ENCODE results near the gene ERICH6B.
"Not testable (repeated sequence)": the region's sequence is repeated elsewhere in the genome, so short reads cannot be mapped to it uniquely, and the experiment has no call there.

The ERICH6B gene

DNA sequence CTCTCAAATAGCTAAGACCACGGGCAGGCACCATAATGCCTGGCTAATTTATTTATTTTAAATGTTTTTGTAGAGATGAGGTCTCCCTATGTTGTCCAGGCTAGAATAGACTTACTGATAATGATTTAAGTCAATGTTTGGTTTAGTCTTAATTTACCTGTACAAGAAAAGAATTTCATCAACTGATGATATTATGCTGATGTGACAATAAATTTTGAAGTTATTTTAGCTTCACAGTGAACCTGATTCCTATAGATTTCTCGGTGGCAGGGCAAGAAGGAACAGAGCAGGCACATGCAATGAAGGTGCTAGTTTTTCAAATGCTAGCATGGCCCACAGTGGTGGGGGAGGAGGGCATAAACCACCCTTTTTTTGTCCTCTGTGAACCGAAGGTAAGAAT lies 44.0 kb upstream of the ERICH6B start:
- H2BK15ac ChIP-seq (ENCODE audit: low read length), result no peak overlapping the region
- no peak overlapping the region for H2BK12ac ChIP-seq (ENCODE audit: low read length)
- H3K4me3 ChIP-seq (ENCODE audit: low read length in 2 of 2), result no peak overlapping the region
- no peak overlapping the region for H4K91ac ChIP-seq (ENCODE audit: low read depth, low read length, poor library complexity)
- no peaks in the 10 kb centered on the region for H3K79me1 ChIP-seq (ENCODE audit: low read depth, low read length)
- no peak for DNase-seq (ENCODE audit: low spot score)
- H2AK5ac ChIP-seq (ENCODE audit: low read depth, low read length), result no peak overlapping the region
- H3K23ac ChIP-seq (ENCODE audit: low read depth, low read length, poor library complexity), result no peak overlapping the region
- H2BK120ac ChIP-seq (ENCODE audit: low read depth, low read length), result no peak overlapping the region
- no peak overlapping the region for H3K27ac ChIP-seq (replicated peaks; ENCODE audit: low read length)
- no peak overlapping the region for H3K14ac ChIP-seq (ENCODE audit: low read length)
- no peak overlapping the region for H3K18ac ChIP-seq (ENCODE audit: low read length)
- no peak overlapping the region for H4K8ac ChIP-seq (ENCODE audit: low read depth, low read length)
- H3K9ac ChIP-seq (ENCODE audit: low read depth, low read length, poor library complexity), result no peak overlapping the region
- H3K36me3 ChIP-seq (replicated peaks in 1 of 2; ENCODE audit: control insufficient read depth in 2 of 2, insufficient read depth in 2 of 2, low read length in 2 of 2), result no peaks in the 10 kb centered on the region
- WGBS, 2 donors (ENCODE audit: extremely low coverage in 2 of 2, insufficient read length in 2 of 2, insufficient replicate concordance in 1 of 2), result no CpG with 5 or more reads among the region's 3 CpGs
- H2AFZ ChIP-seq (ENCODE audit: low read length), result no peak overlapping the region
- H2BK5ac ChIP-seq (ENCODE audit: low read length), result no peak overlapping the region
- no peaks in the 10 kb centered on the region for H3K4me1 ChIP-seq (ENCODE audit: control insufficient read depth in 2 of 2, insufficient read depth in 1 of 2, low read depth in 1 of 2, low read length in 2 of 2)
- no peak overlapping the region for H3K4me2 ChIP-seq (ENCODE audit: insufficient read depth, low read length, poor library complexity, severe bottlenecking)
- H3K27me3 ChIP-seq (ENCODE audit: control insufficient read depth in 3 of 3, insufficient read depth in 3 of 3, low read depth in 1 of 3, low read length in 3 of 3), result no peaks in the 10 kb centered on the region
- no peaks in the 10 kb centered on the region for H3K9me3 ChIP-seq (replicated peaks in 1 of 2; ENCODE audit: control insufficient read depth in 2 of 2, insufficient read depth in 1 of 2, low read depth in 1 of 2, low read length in 2 of 2)
- H3K4ac ChIP-seq (ENCODE audit: low read length), result no peak overlapping the region

DNA sequence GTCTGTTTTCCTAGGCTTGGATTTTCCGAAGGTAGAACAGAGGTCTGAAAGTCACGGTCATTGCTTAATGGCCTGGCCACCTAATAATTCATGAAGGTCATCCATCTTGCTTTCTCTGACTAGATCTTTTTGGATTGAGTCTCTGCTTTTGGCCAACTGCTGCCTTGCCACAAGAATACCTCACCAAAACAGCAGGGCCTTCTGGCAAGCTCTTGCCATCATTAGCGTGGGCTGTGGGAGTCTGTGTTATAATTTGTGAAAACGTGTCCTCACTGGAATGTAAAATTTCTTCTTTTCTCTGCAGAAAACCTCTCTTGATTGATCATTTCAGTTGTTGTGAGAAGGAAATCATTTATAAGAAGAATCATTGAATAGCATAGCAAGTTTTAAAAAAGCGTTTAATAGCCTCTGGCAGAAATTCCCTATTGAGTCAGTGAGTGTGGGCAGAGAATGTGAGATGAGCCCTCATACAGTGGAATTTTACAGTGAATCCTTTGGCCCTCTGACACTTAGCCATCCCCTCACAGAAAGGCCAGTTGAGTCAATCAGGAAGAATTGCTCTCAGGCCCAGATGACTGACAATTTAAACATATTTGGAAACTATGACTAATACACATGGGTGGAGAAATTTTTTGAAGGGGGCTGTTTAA lies 43.2 kb upstream of the ERICH6B start:
- DNase-seq (ENCODE audit: low spot score), result no peak

DNA sequence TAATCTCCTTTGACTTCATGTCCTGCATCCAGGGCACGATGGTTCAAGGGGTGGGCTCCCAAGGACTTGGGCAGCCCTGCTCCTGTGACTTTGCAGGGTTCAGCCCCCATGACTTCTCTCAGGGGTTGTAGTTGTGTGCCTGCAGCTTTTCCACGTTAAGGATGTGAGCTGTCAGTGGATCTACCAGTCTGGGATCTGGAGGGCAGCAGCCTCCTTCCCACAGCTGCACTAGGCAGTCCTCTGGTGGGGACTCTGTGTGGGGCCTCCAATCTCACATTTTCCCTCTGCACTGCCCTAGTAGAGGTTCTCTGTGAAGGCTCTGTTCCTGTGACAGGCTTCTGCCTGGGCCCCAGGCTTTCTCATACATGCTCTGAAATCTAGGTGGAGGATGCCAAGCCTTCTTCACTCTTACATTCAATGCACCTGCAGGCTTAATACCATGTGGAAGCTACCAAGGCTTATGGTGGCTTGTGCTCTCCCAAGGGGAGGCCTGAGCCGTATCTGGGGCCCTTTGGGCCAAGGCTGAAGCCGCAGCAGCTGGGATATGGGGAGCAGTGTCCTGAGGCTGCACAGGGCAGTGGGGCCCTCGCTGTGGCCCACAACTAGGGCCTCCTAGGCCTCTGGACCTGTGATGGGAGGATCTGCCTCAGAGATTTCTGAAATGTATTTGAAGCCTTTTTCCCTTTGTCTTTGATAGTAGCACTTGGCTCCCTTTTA lies 39.3 kb upstream of the ERICH6B start:
- WGBS, 2 donors (ENCODE audit: extremely low coverage in 2 of 2, insufficient read length in 2 of 2, insufficient replicate concordance in 1 of 2), result no CpG with 5 or more reads among the region's 5 CpGs
- Histone ChIP-seq H2BK5ac (ENCODE audit: low read length) (peak overlapping the region; percentile 13), H2BK15ac (ENCODE audit: low read length) (no peak overlapping the region), H4K91ac (ENCODE audit: low read depth, low read length, poor library complexity) (no peak overlapping the region), H3K36me3 (replicated peaks in 1 of 2; ENCODE audit: control insufficient read depth in 2 of 2, insufficient read depth in 2 of 2, low read length in 2 of 2) (no peaks in the 10 kb centered on the region), H3K9me3 (replicated peaks in 1 of 2; ENCODE audit: control insufficient read depth in 2 of 2, insufficient read depth in 1 of 2, low read depth in 1 of 2, low read length in 2 of 2) (peaks cover 0 to 2% of the 10 kb centered on the region in 2 donors), H3K18ac (ENCODE audit: low read length) (peak overlapping the region; percentile 48), H2BK12ac (ENCODE audit: low read length) (peak overlapping the region; percentile 22), H3K14ac (ENCODE audit: low read length) (no peak overlapping the region), H3K4ac (ENCODE audit: low read length) (no peak overlapping the region), H3K27ac (replicated peaks; ENCODE audit: low read length) (no peak overlapping the region), H3K4me1 (ENCODE audit: control insufficient read depth in 2 of 2, insufficient read depth in 1 of 2, low read depth in 1 of 2, low read length in 2 of 2) (no peaks in the 10 kb centered on the region), H2BK120ac (ENCODE audit: low read depth, low read length) (no peak overlapping the region), H3K4me2 (ENCODE audit: insufficient read depth, low read length, poor library complexity, severe bottlenecking) (no peak overlapping the region), H4K8ac (ENCODE audit: low read depth, low read length) (no peak overlapping the region), H3K27me3 (ENCODE audit: control insufficient read depth in 3 of 3, insufficient read depth in 3 of 3, low read depth in 1 of 3, low read length in 3 of 3) (no peaks in the 10 kb centered on the region), H2AK5ac (ENCODE audit: low read depth, low read length) (no peak overlapping the region), H3K4me3 (ENCODE audit: low read length in 2 of 2) (no peak overlapping the region), H3K79me1 (ENCODE audit: low read depth, low read length) (no peaks in the 10 kb centered on the region), H2AFZ (ENCODE audit: low read length) (no peak overlapping the region), H3K9ac (ENCODE audit: low read depth, low read length, poor library complexity) (no peak overlapping the region), H3K23ac (ENCODE audit: low read depth, low read length, poor library complexity) (no peak overlapping the region)
- DNase-seq (ENCODE audit: low spot score), result no peak

More for the DNA sequence above, 43.2 kb upstream of the ERICH6B start:
- Histone ChIP-seq H3K79me1 (ENCODE audit: low read depth, low read length) (no peaks in the 10 kb centered on the region), H2BK12ac (ENCODE audit: low read length) (no peak overlapping the region), H2BK120ac (ENCODE audit: low read depth, low read length) (no peak overlapping the region), H3K9me3 (replicated peaks in 1 of 2; ENCODE audit: control insufficient read depth in 2 of 2, insufficient read depth in 1 of 2, low read depth in 1 of 2, low read length in 2 of 2) (no peaks in the 10 kb centered on the region), H2BK15ac (ENCODE audit: low read length) (no peak overlapping the region), H3K27ac (replicated peaks; ENCODE audit: low read length) (no peak overlapping the region), H3K4me3 (ENCODE audit: low read length in 2 of 2) (no peak overlapping the region), H3K27me3 (ENCODE audit: control insufficient read depth in 3 of 3, insufficient read depth in 3 of 3, low read depth in 1 of 3, low read length in 3 of 3) (no peaks in the 10 kb centered on the region), H3K18ac (ENCODE audit: low read length) (no peak overlapping the region), H3K4me1 (ENCODE audit: control insufficient read depth in 2 of 2, insufficient read depth in 1 of 2, low read depth in 1 of 2, low read length in 2 of 2) (no peaks in the 10 kb centered on the region), H3K36me3 (replicated peaks in 1 of 2; ENCODE audit: control insufficient read depth in 2 of 2, insufficient read depth in 2 of 2, low read length in 2 of 2) (no peaks in the 10 kb centered on the region), H4K8ac (ENCODE audit: low read depth, low read length) (no peak overlapping the region), H3K14ac (ENCODE audit: low read length) (no peak overlapping the region), H2AK5ac (ENCODE audit: low read depth, low read length) (no peak overlapping the region), H3K9ac (ENCODE audit: low read depth, low read length, poor library complexity) (no peak overlapping the region), H3K23ac (ENCODE audit: low read depth, low read length, poor library complexity) (no peak overlapping the region), H3K4ac (ENCODE audit: low read length) (no peak overlapping the region), H4K91ac (ENCODE audit: low read depth, low read length, poor library complexity) (no peak overlapping the region), H2AFZ (ENCODE audit: low read length) (no peak overlapping the region), H3K4me2 (ENCODE audit: insufficient read depth, low read length, poor library complexity, severe bottlenecking) (no peak overlapping the region), H2BK5ac (ENCODE audit: low read length) (no peak overlapping the region)
- WGBS, 2 donors (ENCODE audit: extremely low coverage in 2 of 2, insufficient read length in 2 of 2, insufficient replicate concordance in 1 of 2), result no CpG with 5 or more reads among the region's 5 CpGs

DNA sequence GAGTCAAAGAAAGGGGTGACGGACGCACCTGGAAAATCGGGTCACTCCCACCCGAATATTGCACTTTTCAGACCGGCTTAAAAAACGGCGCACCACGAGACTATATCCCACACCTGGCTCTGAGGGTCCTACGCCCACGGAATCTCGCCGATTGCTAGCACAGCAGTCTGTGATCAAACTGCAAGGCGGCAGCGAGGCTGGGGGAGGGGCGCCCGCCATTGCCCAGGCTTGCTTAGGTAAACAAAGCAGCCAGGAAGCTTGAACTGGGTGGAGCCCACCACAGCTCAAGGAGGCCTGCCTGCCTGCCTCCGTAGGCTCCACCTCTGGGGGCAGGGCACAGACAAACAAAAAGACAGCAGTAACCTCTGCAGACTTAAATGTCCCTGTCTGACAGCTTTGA lies 29.7 kb upstream of the ERICH6B start:
- no CpG with 5 or more reads among the region's 17 CpGs for WGBS, 2 donors (ENCODE audit: extremely low coverage in 2 of 2, insufficient read length in 2 of 2, insufficient replicate concordance in 1 of 2)
- H4K8ac ChIP-seq (ENCODE audit: low read depth, low read length); H2BK15ac ChIP-seq (ENCODE audit: low read length); H3K23ac ChIP-seq (ENCODE audit: low read depth, low read length, poor library complexity); H2BK5ac ChIP-seq (ENCODE audit: low read length); H3K27ac ChIP-seq (replicated peaks; ENCODE audit: low read length); H3K4me3 ChIP-seq (ENCODE audit: low read length in 2 of 2); H3K9ac ChIP-seq (ENCODE audit: low read depth, low read length, poor library complexity); H4K91ac ChIP-seq (ENCODE audit: low read depth, low read length, poor library complexity); H3K9me3 ChIP-seq (replicated peaks in 1 of 2; ENCODE audit: control insufficient read depth in 2 of 2, insufficient read depth in 1 of 2, low read depth in 1 of 2, low read length in 2 of 2); H3K36me3 ChIP-seq (replicated peaks in 1 of 2; ENCODE audit: control insufficient read depth in 2 of 2, insufficient read depth in 2 of 2, low read length in 2 of 2); H3K18ac ChIP-seq (ENCODE audit: low read length); H2AFZ ChIP-seq (ENCODE audit: low read length); H2BK12ac ChIP-seq (ENCODE audit: low read length); H3K27me3 ChIP-seq (ENCODE audit: control insufficient read depth in 3 of 3, insufficient read depth in 3 of 3, low read depth in 1 of 3, low read length in 3 of 3); H3K4me2 ChIP-seq (ENCODE audit: insufficient read depth, low read length, poor library complexity, severe bottlenecking); H2BK120ac ChIP-seq (ENCODE audit: low read depth, low read length); H2AK5ac ChIP-seq (ENCODE audit: low read depth, low read length); H3K4me1 ChIP-seq (ENCODE audit: control insufficient read depth in 2 of 2, insufficient read depth in 1 of 2, low read depth in 1 of 2, low read length in 2 of 2); DNase-seq (ENCODE audit: low spot score); H3K14ac ChIP-seq (ENCODE audit: low read length); H3K79me1 ChIP-seq (ENCODE audit: low read depth, low read length); H3K4ac ChIP-seq (ENCODE audit: low read length): not testable (repeated sequence)
